Body of pancreas (tissue), 4 donors: ENCODE data around the gene EML5.

Experiments used
- POLR2A ChIP-seq, 3 donors: fragments of 450-650 bp; IDR thresholded peaks; one replicate each; pipeline ENCODE4 v1.6.1; 2016; ENCODE audit warnings: antibody characterized with exemption in 3 of 3, mild to moderate bottlenecking in 2 of 3
- TF ChIP-seq, protein P1 (sequence below), 7 experiments: fragments of 450-650 bp in 4 of 7; fragments of 200-600 bp in 3 of 7; sonication (generic) in 3 of 7; IDR thresholded peaks; one replicate each; pipeline ENCODE4 v1.5.1; 2016 to 2019; ENCODE audit warnings: antibody characterized with exemption in 7 of 7

DNA sequence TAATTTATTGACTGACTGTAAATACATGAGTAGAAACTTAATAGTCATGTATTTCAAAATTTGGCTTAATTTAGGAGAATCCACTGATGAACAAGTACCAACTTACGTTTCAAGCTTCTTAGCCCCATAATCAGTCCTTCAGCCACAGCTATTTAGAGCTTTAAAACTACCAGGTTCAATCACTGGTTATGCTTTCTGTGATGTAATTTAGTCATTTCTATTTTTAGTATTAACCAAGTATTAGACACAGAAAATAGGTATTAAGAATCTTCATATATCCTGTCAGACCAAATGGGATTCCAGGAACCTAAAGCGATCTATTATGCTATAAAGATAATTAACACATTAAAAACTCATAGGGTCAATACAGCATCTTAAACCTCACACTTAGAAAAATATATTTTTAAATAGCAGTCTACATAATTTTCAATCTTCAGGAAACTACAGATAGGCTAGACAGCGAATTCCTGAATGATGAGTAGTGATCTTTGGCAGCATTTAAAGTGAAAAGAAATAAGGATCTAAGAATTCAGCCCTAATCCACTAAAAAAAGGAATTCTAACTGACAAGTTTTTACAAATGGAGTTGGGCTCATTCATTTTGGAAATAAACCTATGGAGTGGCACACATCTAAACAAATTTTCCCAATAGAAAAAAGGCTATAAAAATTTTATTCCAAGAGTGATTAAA lies 178.4 kb downstream of the EML5 start:
- TF ChIP-seq, protein P1, sequence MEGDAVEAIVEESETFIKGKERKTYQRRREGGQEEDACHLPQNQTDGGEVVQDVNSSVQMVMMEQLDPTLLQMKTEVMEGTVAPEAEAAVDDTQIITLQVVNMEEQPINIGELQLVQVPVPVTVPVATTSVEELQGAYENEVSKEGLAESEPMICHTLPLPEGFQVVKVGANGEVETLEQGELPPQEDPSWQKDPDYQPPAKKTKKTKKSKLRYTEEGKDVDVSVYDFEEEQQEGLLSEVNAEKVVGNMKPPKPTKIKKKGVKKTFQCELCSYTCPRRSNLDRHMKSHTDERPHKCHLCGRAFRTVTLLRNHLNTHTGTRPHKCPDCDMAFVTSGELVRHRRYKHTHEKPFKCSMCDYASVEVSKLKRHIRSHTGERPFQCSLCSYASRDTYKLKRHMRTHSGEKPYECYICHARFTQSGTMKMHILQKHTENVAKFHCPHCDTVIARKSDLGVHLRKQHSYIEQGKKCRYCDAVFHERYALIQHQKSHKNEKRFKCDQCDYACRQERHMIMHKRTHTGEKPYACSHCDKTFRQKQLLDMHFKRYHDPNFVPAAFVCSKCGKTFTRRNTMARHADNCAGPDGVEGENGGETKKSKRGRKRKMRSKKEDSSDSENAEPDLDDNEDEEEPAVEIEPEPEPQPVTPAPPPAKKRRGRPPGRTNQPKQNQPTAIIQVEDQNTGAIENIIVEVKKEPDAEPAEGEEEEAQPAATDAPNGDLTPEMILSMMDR (IDR thresholded peaks at IDR 0.05) = no peak
- no peak for TF ChIP-seq POLR2A (IDR thresholded peaks at IDR 0.05)
